Measurements from ENCODE around the gene RAPGEF2. TPM values are rescaled to one million over a fixed set of nuclear protein-coding genes. Genes with fewer than 3 reads are reported as not detected.
"Not testable (repeated sequence)": the region's sequence is repeated elsewhere in the genome, so short reads cannot be mapped to it uniquely, and the experiment has no call there.

Gene RAPGEF2
- total RNA-seq, 1 donor from 2014 or later, result 31.0 TPM

- Mint-ChIP-seq H3K27me3 (ENCODE audit: low read depth) (no peaks in the 10 kb centered on the region), H3K4me1 (ENCODE audit: low read depth) (peaks cover 31% of the 10 kb centered on the region), H3K4me3 (ENCODE audit: unreplicated experiment) (no peak overlapping the region), H3K9me3 (ENCODE audit: low read depth) (peaks cover 6% of the 10 kb centered on the region), H3K36me3 (ENCODE audit: low read depth) (peaks cover 6% of the 10 kb centered on the region), H3K27ac (ENCODE audit: unreplicated experiment) (no peak overlapping the region)
- no peak for TF ChIP-seq CTCF (IDR thresholded peaks at IDR 0.05)
- DNase-seq (ENCODE audit: low spot score), result no peak
Observed at GRCh38 chr4:159110961-159111360, 8.1 kb downstream of the RAPGEF2 start.

GRCh38 chr4:159111416-159111815 is 8.5 kb downstream of the RAPGEF2 start:
- no peak overlapping the region for H3K27ac Mint-ChIP-seq (ENCODE audit: unreplicated experiment)

GRCh38 chr4:159113366-159113765 is 10.5 kb downstream of the RAPGEF2 start:
- H3K27ac Mint-ChIP-seq (ENCODE audit: unreplicated experiment); H3K27me3 Mint-ChIP-seq (ENCODE audit: low read depth); DNase-seq (ENCODE audit: low spot score); H3K36me3 Mint-ChIP-seq (ENCODE audit: low read depth); H3K9me3 Mint-ChIP-seq (ENCODE audit: low read depth); H3K4me3 Mint-ChIP-seq (ENCODE audit: unreplicated experiment): not testable (repeated sequence)
- peaks cover 22% of the 10 kb centered on the region for H3K4me1 Mint-ChIP-seq (ENCODE audit: low read depth)

More at GRCh38 chr4:159111416-159111815, 8.5 kb downstream of the RAPGEF2 start:
- peaks cover 28% of the 10 kb centered on the region for H3K4me1 Mint-ChIP-seq (ENCODE audit: low read depth)
- no peak for DNase-seq (ENCODE audit: low spot score)
- H3K9me3 Mint-ChIP-seq (ENCODE audit: low read depth), result peaks cover 9% of the 10 kb centered on the region
- H3K4me3 Mint-ChIP-seq (ENCODE audit: unreplicated experiment), result no peak overlapping the region
- TF ChIP-seq CTCF (IDR thresholded peaks at IDR 0.05), result no peak
- H3K36me3 Mint-ChIP-seq (ENCODE audit: low read depth), result peaks cover 9% of the 10 kb centered on the region
- H3K27me3 Mint-ChIP-seq (ENCODE audit: low read depth), result no peaks in the 10 kb centered on the region

- H3K4me3 Mint-ChIP-seq (ENCODE audit: unreplicated experiment); H3K27ac Mint-ChIP-seq (ENCODE audit: unreplicated experiment); H3K36me3 Mint-ChIP-seq (ENCODE audit: low read depth); H3K27me3 Mint-ChIP-seq (ENCODE audit: low read depth); DNase-seq (ENCODE audit: low spot score); H3K9me3 Mint-ChIP-seq (ENCODE audit: low read depth): not testable (repeated sequence)
- peaks cover 20% of the 10 kb centered on the region for H3K4me1 Mint-ChIP-seq (ENCODE audit: low read depth)
Observed at GRCh38 chr4:159116098-159116497, 13.2 kb downstream of the RAPGEF2 start.

GRCh38 chr4:159116693-159117092 is 13.8 kb downstream of the RAPGEF2 start:
- not testable (repeated sequence) for DNase-seq (ENCODE audit: low spot score); H3K27me3 Mint-ChIP-seq (ENCODE audit: low read depth); H3K36me3 Mint-ChIP-seq (ENCODE audit: low read depth); H3K9me3 Mint-ChIP-seq (ENCODE audit: low read depth); H3K4me3 Mint-ChIP-seq (ENCODE audit: unreplicated experiment); H3K27ac Mint-ChIP-seq (ENCODE audit: unreplicated experiment)
- H3K4me1 Mint-ChIP-seq (ENCODE audit: low read depth), result peaks cover 20% of the 10 kb centered on the region

GRCh38 chr4:159117564-159117963 is 14.7 kb downstream of the RAPGEF2 start:
- H3K27ac Mint-ChIP-seq (ENCODE audit: unreplicated experiment), result no peak overlapping the region
- H3K9me3 Mint-ChIP-seq (ENCODE audit: low read depth), result peaks cover 9% of the 10 kb centered on the region
- no peaks in the 10 kb centered on the region for H3K27me3 Mint-ChIP-seq (ENCODE audit: low read depth)
- H3K4me1 Mint-ChIP-seq (ENCODE audit: low read depth), result peaks cover 20% of the 10 kb centered on the region
- H3K36me3 Mint-ChIP-seq (ENCODE audit: low read depth), result peaks cover 9% of the 10 kb centered on the region
- no peak overlapping the region for H3K4me3 Mint-ChIP-seq (ENCODE audit: unreplicated experiment)
- TF ChIP-seq CTCF (IDR thresholded peaks at IDR 0.05), result no peak
- DNase-seq (ENCODE audit: low spot score), result no peak

- peaks cover 9% of the 10 kb centered on the region for H3K36me3 Mint-ChIP-seq (ENCODE audit: low read depth)
- peaks cover 9% of the 10 kb centered on the region for H3K9me3 Mint-ChIP-seq (ENCODE audit: low read depth)
- DNase-seq (ENCODE audit: low spot score), result no peak
- no peak overlapping the region for H3K27ac Mint-ChIP-seq (ENCODE audit: unreplicated experiment)
- H3K4me3 Mint-ChIP-seq (ENCODE audit: unreplicated experiment), result no peak overlapping the region
- no peak for TF ChIP-seq CTCF (IDR thresholded peaks at IDR 0.05)
- no peaks in the 10 kb centered on the region for H3K27me3 Mint-ChIP-seq (ENCODE audit: low read depth)
- H3K4me1 Mint-ChIP-seq (ENCODE audit: low read depth), result peaks cover 20% of the 10 kb centered on the region
Observed at GRCh38 chr4:159117968-159118367, 15.1 kb downstream of the RAPGEF2 start.
